Epithelial cell of esophagus (primary cell): Measurements from ENCODE around the gene MBOAT7.

ENCODE experiments used
- DNase-seq: peaks from one replicate; pipeline ENCODE4 v3.0.0; 2010; ENCODE audit warnings: low read depth
- H3K4me3 ChIP-seq: 2 replicates; pipeline ENCODE4 v1.5.1; 2011; ENCODE audit warnings: mild to moderate bottlenecking, low read length, control low read depth
- TF ChIP-seq, protein P1 (sequence below): IDR thresholded peaks from 2 replicates; pipeline ENCODE4 v1.5.1; 2011; ENCODE audit warnings: low read depth, mild to moderate bottlenecking, low read length, control low read depth, inconsistent platforms; ENCODE audit not compliant: insufficient read depth; ENCODE audit errors: missing control alignments

Gene MBOAT7

GRCh38 chr19:54128796-54129616 lies 60.4 kb downstream of the MBOAT7 start:
- DNase-seq: no peak
- TF ChIP-seq, protein P1, sequence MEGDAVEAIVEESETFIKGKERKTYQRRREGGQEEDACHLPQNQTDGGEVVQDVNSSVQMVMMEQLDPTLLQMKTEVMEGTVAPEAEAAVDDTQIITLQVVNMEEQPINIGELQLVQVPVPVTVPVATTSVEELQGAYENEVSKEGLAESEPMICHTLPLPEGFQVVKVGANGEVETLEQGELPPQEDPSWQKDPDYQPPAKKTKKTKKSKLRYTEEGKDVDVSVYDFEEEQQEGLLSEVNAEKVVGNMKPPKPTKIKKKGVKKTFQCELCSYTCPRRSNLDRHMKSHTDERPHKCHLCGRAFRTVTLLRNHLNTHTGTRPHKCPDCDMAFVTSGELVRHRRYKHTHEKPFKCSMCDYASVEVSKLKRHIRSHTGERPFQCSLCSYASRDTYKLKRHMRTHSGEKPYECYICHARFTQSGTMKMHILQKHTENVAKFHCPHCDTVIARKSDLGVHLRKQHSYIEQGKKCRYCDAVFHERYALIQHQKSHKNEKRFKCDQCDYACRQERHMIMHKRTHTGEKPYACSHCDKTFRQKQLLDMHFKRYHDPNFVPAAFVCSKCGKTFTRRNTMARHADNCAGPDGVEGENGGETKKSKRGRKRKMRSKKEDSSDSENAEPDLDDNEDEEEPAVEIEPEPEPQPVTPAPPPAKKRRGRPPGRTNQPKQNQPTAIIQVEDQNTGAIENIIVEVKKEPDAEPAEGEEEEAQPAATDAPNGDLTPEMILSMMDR: no peak
- no peak overlapping the region for H3K4me3 ChIP-seq

- no peak overlapping the region for H3K4me3 ChIP-seq
- TF ChIP-seq, protein P1: no peak
- no peak for DNase-seq
Measured at GRCh38 chr19:54128441-54128725, 61.0 kb downstream of the MBOAT7 start.

- TF ChIP-seq, protein P1: no peak
- no peak overlapping the region for H3K4me3 ChIP-seq
- DNase-seq: no peak
Measured at GRCh38 chr19:54127688-54128440, 61.5 kb downstream of the MBOAT7 start.

DNA sequence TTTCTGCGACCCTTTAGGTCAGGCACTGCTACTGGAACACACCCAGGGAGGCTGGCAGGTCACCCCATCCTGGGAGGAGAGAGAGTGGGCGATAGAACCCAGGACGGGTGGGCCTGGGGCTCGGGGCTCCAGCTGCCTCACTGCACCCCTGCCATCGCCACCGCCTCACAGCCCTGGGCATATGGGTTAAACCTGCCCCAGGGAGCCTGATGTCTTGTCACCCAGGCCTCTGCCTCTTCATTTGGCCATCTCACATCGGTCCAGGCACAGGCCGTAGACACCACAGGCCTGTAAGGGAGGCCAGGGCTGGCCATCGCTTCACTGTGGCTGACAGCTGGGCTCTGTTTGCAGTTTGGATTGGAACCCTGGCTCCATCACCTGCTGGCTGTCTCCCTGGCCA lies 63.7 kb downstream of the MBOAT7 start:
- TF ChIP-seq, protein P1: no peak
- no peak overlapping the region for H3K4me3 ChIP-seq
- no peak for DNase-seq

- DNase-seq: no peak
- TF ChIP-seq, protein P1: no peak
- no peak overlapping the region for H3K4me3 ChIP-seq
Measured at GRCh38 chr19:54124393-54124792, 65.0 kb downstream of the MBOAT7 start.

DNA sequence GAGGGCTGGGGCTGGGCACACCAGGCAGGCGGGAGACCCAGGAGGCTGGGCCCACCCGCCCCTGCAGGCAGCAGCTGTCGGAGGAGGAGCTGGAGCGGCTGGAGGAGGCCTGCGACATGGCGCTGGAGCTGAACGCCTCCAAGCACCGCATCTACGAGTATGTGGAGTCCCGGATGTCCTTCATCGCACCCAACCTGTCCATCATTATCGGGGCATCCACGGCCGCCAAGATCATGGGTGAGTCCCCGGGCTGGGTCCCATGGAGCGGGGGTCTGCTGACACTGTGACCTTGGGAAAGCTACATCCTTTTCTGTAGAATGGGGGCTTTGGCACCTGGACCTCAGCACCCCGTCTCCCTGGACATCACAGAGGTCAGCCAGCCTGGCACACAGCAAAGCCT lies 65.7 kb downstream of the MBOAT7 start:
- no peak for DNase-seq
- TF ChIP-seq, protein P1: no peak
- H3K4me3 ChIP-seq: no peak overlapping the region
